ENCODE results near the gene ABCB8. TPM values are rescaled to one million over a fixed set of nuclear protein-coding genes. Genes with fewer than 3 reads are reported as not detected.

ABCB8 gene
- total RNA-seq, 1 donor from 2014 or later = 7.9 TPM

DNA sequence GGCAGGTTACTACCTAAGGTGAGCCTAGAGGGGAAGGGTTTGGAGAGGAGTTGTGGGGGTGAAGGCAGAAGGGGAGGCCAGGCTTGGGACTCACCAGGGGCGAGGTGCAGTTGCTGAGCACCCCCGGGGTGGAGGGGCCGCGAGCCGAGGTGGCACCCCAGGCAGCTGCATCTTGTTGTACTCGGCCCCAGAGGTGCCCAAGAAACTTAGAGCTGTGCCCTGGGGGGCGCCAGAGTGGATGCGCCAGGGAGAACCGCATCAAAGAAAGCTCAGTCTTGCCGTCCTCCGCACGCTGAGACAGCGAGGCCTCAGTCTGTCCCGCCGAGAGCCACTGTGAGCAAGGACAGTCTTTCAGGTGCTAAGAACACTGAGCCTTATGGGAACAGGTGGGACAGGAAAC is 11.3 kb upstream of the ABCB8 start:
- no peaks in the 10 kb centered on the region for H3K79me2 ChIP-seq (ENCODE audit: low read depth)
- H2AFZ ChIP-seq (replicated peaks) = no peak overlapping the region
- no peaks in the 10 kb centered on the region for H4K20me1 ChIP-seq (ENCODE audit: low read depth)
- H3K27me3 Mint-ChIP-seq (ENCODE audit: insufficient read depth, low read depth) = peaks cover 13% of the 10 kb centered on the region
- no peak overlapping the region for H3K27ac Mint-ChIP-seq
- H3K9ac ChIP-seq = no peak overlapping the region
- no peak overlapping the region for H3K27ac ChIP-seq
- H3K4me3 Mint-ChIP-seq = peak overlapping the region; percentile 79
- DNase-seq (ENCODE audit: low spot score) = no peak
- H3K27me3 ChIP-seq = peaks cover 54% of the 10 kb centered on the region
- H3F3A ChIP-seq (ENCODE audit: low read depth) = peaks cover 47% of the 10 kb centered on the region
- H3K4me2 ChIP-seq = no peak overlapping the region
- no peaks in the 10 kb centered on the region for H3K9me3 ChIP-seq (ENCODE audit: low read depth)
- peaks cover 41% of the 10 kb centered on the region for H3K4me1 ChIP-seq
- peaks cover 10% of the 10 kb centered on the region for H3K36me3 Mint-ChIP-seq
- TF ChIP-seq CTCF (IDR thresholded peaks at IDR 0.05) = no peak
- TF ChIP-seq EZH2phosphoT487 (IDR thresholded peaks at IDR 0.05) = no peak
- TF ChIP-seq EZH2 (IDR thresholded peaks at IDR 0.05) = no peak
- peaks cover 65% of the 10 kb centered on the region for H3K4me1 Mint-ChIP-seq
- no peaks in the 10 kb centered on the region for H3K36me3 ChIP-seq
- H3K4me3 ChIP-seq = no peak overlapping the region
- H3K9me3 Mint-ChIP-seq = no peaks in the 10 kb centered on the region

GRCh38 chr7:151017370-151017952 is 10.8 kb upstream of the ABCB8 start:
- Mint-ChIP-seq H3K27me3 (ENCODE audit: insufficient read depth, low read depth) (peaks cover 14% of the 10 kb centered on the region), H3K9me3 (no peaks in the 10 kb centered on the region), H3K4me1 (peaks cover 60% of the 10 kb centered on the region), H3K36me3 (peaks cover 8% of the 10 kb centered on the region), H3K27ac (no peak overlapping the region), H3K4me3 (peak overlapping the region; percentile 79)
- Histone ChIP-seq H3K27ac (no peak overlapping the region), H3K36me3 (no peaks in the 10 kb centered on the region), H3K27me3 (peaks cover 50% of the 10 kb centered on the region), H3K79me2 (ENCODE audit: low read depth) (no peaks in the 10 kb centered on the region), H3K9ac (no peak overlapping the region), H2AFZ (replicated peaks) (no peak overlapping the region), H4K20me1 (ENCODE audit: low read depth) (no peaks in the 10 kb centered on the region), H3K4me1 (peaks cover 39% of the 10 kb centered on the region), H3F3A (ENCODE audit: low read depth) (peaks cover 41% of the 10 kb centered on the region), H3K4me3 (peak overlapping the region; percentile 34), H3K4me2 (peak overlapping the region; percentile 74), H3K9me3 (ENCODE audit: low read depth) (no peaks in the 10 kb centered on the region)
- DNase-seq (ENCODE audit: low spot score) = no peak
- no peak for TF ChIP-seq CTCF (IDR thresholded peaks at IDR 0.05)
- TF ChIP-seq EZH2 (IDR thresholded peaks at IDR 0.05) = no peak
- TF ChIP-seq EZH2phosphoT487 (IDR thresholded peaks at IDR 0.05) = no peak

GRCh38 chr7:151017953-151018420 is 10.3 kb upstream of the ABCB8 start:
- H3K9ac ChIP-seq = no peak overlapping the region
- no peak for TF ChIP-seq EZH2phosphoT487 (IDR thresholded peaks at IDR 0.05)
- peak; percentile 99 for TF ChIP-seq CTCF (IDR thresholded peaks at IDR 0.05)
- no peak overlapping the region for H2AFZ ChIP-seq (replicated peaks)
- peak; percentile 90 for DNase-seq (ENCODE audit: low spot score)
- H3K4me1 ChIP-seq = peaks cover 34% of the 10 kb centered on the region
- peak overlapping the region; percentile 34 for H3K4me3 ChIP-seq
- H3K9me3 ChIP-seq (ENCODE audit: low read depth) = no peaks in the 10 kb centered on the region
- H3K79me2 ChIP-seq (ENCODE audit: low read depth) = no peaks in the 10 kb centered on the region
- H3K27me3 ChIP-seq = peaks cover 48% of the 10 kb centered on the region
- H3K4me3 Mint-ChIP-seq = peak overlapping the region; percentile 79
- H3K27ac ChIP-seq = no peak overlapping the region
- peaks cover 16% of the 10 kb centered on the region for H3K27me3 Mint-ChIP-seq (ENCODE audit: insufficient read depth, low read depth)
- H3K4me1 Mint-ChIP-seq = peaks cover 57% of the 10 kb centered on the region
- H3K27ac Mint-ChIP-seq = peak overlapping the region; percentile 91
- H3F3A ChIP-seq (ENCODE audit: low read depth) = peaks cover 36% of the 10 kb centered on the region
- peak overlapping the region; percentile 74 for H3K4me2 ChIP-seq
- H3K9me3 Mint-ChIP-seq = no peaks in the 10 kb centered on the region
- H3K36me3 Mint-ChIP-seq = peaks cover 6% of the 10 kb centered on the region
- no peaks in the 10 kb centered on the region for H4K20me1 ChIP-seq (ENCODE audit: low read depth)
- no peaks in the 10 kb centered on the region for H3K36me3 ChIP-seq

Measured in neural progenitor cell (in vitro differentiated cells).